HEK293T (cell line): Measurements from ENCODE around the gene TRAM2.

Experiments used
- CTCF ChIA-PET: fragments of 350-600 bp; formaldehyde crosslinking; extraction: SDS; loops from one replicate; lab custom pipeline; 2021; ENCODE audit warnings: antibody characterized with exemption, inconsistent platforms; lab: Yijun Ruan, JAX
- POLR2A ChIA-PET: fragments of 350-600 bp; formaldehyde crosslinking; extraction: SDS; loops from one replicate; lab custom pipeline; 2020; ENCODE audit warnings: antibody characterized with exemption, inconsistent platforms; lab: Yijun Ruan, JAX
- DNase-seq: peaks from one replicate; pipeline ENCODE4 v3.0.0; 2012; ENCODE audit warnings: mixed read lengths; ENCODE audit errors: extremely low spot score
- ARNT ChIP-seq: fragments of 450-650 bp; IDR thresholded peaks from 2 replicates; pipeline ENCODE4 v1.6.1; 2017; ENCODE audit warnings: mild to moderate bottlenecking
- BHLHE40 ChIP-seq: fragments of 450-650 bp; IDR thresholded peaks from 2 replicates; pipeline ENCODE4 v1.6.1; 2016; ENCODE audit warnings: mild to moderate bottlenecking, moderate library complexity, borderline replicate concordance
- CTBP1 ChIP-seq: fragments of 450-650 bp; IDR thresholded peaks from 2 replicates; pipeline ENCODE4 v1.6.1; 2016; ENCODE audit warnings: borderline replicate concordance
- ELF4 ChIP-seq: fragments of 450-650 bp; IDR thresholded peaks from 2 replicates; pipeline ENCODE4 v1.6.1; 2017; ENCODE audit warnings: antibody characterized with exemption
- FOXA1 ChIP-seq: fragments of 450-650 bp; IDR thresholded peaks from 2 replicates; pipeline ENCODE4 v1.6.1; 2016; ENCODE audit warnings: mild to moderate bottlenecking
- FOXK2 ChIP-seq: fragments of 450-650 bp; IDR thresholded peaks from 2 replicates; pipeline ENCODE4 v1.6.1; 2016; ENCODE audit warnings: mild to moderate bottlenecking
- FOXM1 ChIP-seq: fragments of 450-650 bp; IDR thresholded peaks from 2 replicates; pipeline ENCODE4 v1.6.1; 2017; ENCODE audit warnings: mild to moderate bottlenecking, borderline replicate concordance
- HDGF ChIP-seq: fragments of 450-650 bp; IDR thresholded peaks from 2 replicates; pipeline ENCODE4 v1.6.1; 2017; ENCODE audit warnings: antibody characterized with exemption, borderline replicate concordance
- L3MBTL2 ChIP-seq: fragments of 450-650 bp; conservative IDR thresholded peaks from 2 replicates; pipeline ENCODE4 v1.6.1; 2016; ENCODE audit warnings: mild to moderate bottlenecking
- LEF1 ChIP-seq: fragments of 450-650 bp; IDR thresholded peaks from 2 replicates; pipeline ENCODE4 v1.6.1; 2017; ENCODE audit warnings: mild to moderate bottlenecking, borderline replicate concordance
- NFRKB ChIP-seq: fragments of 450-650 bp; IDR thresholded peaks from 2 replicates; pipeline ENCODE4 v1.6.1; 2016; ENCODE audit warnings: mild to moderate bottlenecking, moderate library complexity
- PKNOX1 ChIP-seq: fragments of 450-650 bp; IDR thresholded peaks from 2 replicates; pipeline ENCODE4 v1.6.1; 2016
- SP1 ChIP-seq: fragments of 450-650 bp; IDR thresholded peaks from 2 replicates; pipeline ENCODE4 v1.6.1; 2017
- SUZ12 ChIP-seq: fragments of 450-650 bp; IDR thresholded peaks from 2 replicates; pipeline ENCODE4 v1.6.1; 2016; ENCODE audit warnings: mild to moderate bottlenecking
- TARDBP ChIP-seq: fragments of 450-650 bp; IDR thresholded peaks from 2 replicates; pipeline ENCODE4 v1.6.1; 2016
- ZNF384 ChIP-seq: fragments of 450-650 bp; IDR thresholded peaks from 2 replicates; pipeline ENCODE4 v1.6.1; 2016

Gene TRAM2

DNA sequence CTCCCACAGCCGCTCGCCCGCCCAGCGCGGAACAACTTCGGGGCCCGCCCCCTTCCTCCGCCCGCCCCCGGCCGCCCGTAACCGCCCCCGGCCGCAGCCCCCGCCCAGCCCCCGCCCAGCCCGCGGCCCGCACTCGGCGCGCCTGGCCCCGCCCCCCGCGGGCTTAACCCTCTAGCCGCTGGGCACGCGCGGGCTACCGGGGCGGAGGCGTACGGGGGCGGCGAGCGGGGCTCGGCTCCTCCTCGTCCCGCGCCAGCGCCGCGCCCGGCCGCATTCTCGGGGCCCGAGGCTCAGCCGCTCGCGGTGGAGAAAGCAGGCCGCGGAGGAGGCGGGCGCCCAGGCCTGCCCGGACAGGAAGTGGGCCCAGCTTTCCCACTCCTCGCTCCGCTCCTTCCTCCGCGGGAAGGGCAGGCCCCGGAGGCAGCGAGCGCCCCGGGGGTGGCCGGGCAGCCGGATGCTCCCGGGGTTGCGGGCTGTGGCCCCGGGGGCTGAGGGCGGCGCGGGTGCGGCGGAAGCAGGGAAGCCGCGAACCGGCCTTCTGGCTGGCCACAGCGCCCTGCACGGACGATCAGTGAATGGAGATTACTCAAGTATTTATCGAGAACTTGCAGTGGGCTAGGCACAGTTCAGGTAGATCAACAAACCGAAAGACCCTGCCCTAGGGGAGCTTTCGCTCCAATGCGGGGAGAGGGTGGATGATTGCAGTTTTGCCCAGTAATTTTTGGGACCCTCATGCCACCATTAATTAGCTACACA is at the start of gene TRAM2:
Gene TRAM2, minus strand, starts transcription at position 39 of the 756 bp plus-strand sequence. CDS start 145 bp downstream, outside the sequence.
- ChIA-PET POLR2A (interaction anchor here (0.8 to 2.1 kb wide), 9 partner anchors 11 to 160 kb away, joined by 3 to 12 read pairs (median 3); partner anchors contain the start of gene EFHC1), CTCF (interaction anchor here (0.8 to 1.9 kb wide), 4 partner anchors 21 to 171 kb away, joined by 3 to 5 read pairs (median 3); partner anchors contain the start of gene EFHC1)
- TF ChIP-seq FOXM1 (0 out of 2 replicates have a peak, but pooled peaks have one; percentile 48), LEF1 (no peak)
- peak; percentile 90 for DNase-seq

GRCh38 chr6:52622810-52623209 is 46.0 kb upstream of the TRAM2 start:
- POLR2A ChIA-PET: no interaction called here
- TF ChIP-seq TARDBP: no peak
- no peak for TF ChIP-seq ZNF384
- TF ChIP-seq L3MBTL2: no peak
- no peak for TF ChIP-seq HDGF
- TF ChIP-seq FOXA1: no peak
- TF ChIP-seq CTBP1: no peak
- no peak for TF ChIP-seq SP1
- TF ChIP-seq FOXK2: no peak
- no peak for TF ChIP-seq ARNT
- no peak for TF ChIP-seq ELF4
- no peak for TF ChIP-seq PKNOX1
- no peak for TF ChIP-seq FOXM1
- no peak for TF ChIP-seq BHLHE40
- TF ChIP-seq NFRKB: no peak
- no peak for TF ChIP-seq LEF1
- no peak for TF ChIP-seq SUZ12
- CTCF ChIA-PET: interaction anchor here (1.1 kb wide), 1 partner anchor 25 kb away, joined by 3 read pairs; no protein-coding TSS in a partner anchor
- no peak for DNase-seq

DNA sequence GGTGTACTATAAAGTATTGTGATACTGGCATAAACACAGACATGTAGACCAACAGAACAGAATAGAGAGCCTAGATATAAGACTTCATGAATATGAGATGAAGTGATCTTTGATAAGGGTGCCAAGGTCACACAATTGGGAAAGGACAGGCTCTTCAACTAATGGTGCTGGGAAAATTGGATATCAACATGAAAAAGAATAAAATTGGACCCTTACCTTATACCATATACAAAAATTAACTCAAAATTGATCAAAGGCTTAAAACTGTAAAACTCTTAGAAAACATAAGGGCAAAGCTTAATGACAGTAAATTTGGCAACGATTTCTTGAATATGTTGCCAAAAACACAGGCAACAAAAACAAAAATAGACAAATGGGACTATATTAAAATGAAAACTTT is 44.8 kb upstream of the TRAM2 start:
- ChIA-PET POLR2A (no interaction called here), CTCF (no interaction called here)
- no peak for DNase-seq
- no peak for TF ChIP-seq HDGF
- no peak for TF ChIP-seq BHLHE40
- TF ChIP-seq PKNOX1: no peak
- TF ChIP-seq ZNF384: no peak
- no peak for TF ChIP-seq LEF1
- no peak for TF ChIP-seq FOXA1
- TF ChIP-seq ELF4: no peak
- no peak for TF ChIP-seq FOXK2
- TF ChIP-seq TARDBP: no peak
- no peak for TF ChIP-seq ARNT
- no peak for TF ChIP-seq SP1

GRCh38 chr6:52620906-52621190 is 44.0 kb upstream of the TRAM2 start:
- ChIA-PET POLR2A (no interaction called here), CTCF (no interaction called here)

DNA sequence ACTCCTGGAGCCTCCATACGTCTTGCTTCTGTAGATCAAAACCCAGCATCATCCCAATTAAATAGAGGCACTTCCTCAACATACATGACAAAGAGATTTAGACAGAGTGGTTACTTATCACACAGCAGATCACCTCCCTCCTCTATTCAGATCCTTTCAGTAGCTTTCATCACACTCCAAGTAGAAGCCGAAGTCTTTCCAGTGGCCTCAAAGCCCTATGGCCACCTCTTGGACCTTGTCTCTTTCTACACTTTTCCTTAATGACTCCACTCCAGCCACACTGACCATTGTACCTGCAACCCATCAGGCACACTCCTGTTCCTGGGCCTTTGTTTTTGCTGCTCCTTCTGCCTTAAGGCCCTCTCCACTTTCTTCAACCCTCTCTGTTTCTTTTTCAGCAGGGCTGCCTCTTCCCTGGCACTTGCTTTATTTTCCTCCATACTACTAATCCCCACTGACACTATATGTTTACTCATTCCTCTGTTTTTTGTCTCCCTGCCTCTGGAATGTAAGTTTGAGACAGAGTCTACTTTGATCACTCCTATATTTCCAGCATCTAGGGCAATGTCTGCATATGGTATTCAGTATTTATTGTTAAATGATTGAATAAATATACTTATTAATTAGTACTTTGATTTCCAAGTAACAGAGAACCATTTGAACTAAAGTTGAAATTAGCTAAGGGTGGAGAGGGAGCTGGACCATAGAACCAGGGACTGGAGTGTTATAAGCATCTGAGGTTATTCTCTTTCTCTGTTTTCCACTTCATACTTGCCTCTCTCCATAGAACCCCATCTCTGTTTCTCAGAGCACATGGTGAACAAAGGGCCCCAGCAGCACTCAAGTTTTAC is 43.4 kb upstream of the TRAM2 start:
- TF ChIP-seq ARNT (no peak), ELF4 (no peak), L3MBTL2 (no peak), ZNF384 (no peak), NFRKB (no peak), SP1 (no peak), TARDBP (no peak), FOXA1 (no peak), FOXM1 (no peak), LEF1 (no peak), FOXK2 (no peak), BHLHE40 (no peak), SUZ12 (no peak), PKNOX1 (no peak), HDGF (no peak), CTBP1 (no peak)
- DNase-seq: no peak
- ChIA-PET CTCF (no interaction called here), POLR2A (no interaction called here)

More at GRCh38 chr6:52620906-52621190, 44.0 kb upstream of the TRAM2 start:
- TF ChIP-seq SP1 (no peak), TARDBP (no peak), SUZ12 (no peak), LEF1 (no peak), CTBP1 (no peak), HDGF (no peak), FOXA1 (no peak), NFRKB (no peak), FOXM1 (no peak), ZNF384 (no peak), BHLHE40 (no peak), PKNOX1 (no peak), ELF4 (no peak), FOXK2 (no peak), L3MBTL2 (no peak)
- no peak for DNase-seq
